H1 (cell line): ENCODE measurements around the gene TAL2. TPM values are rescaled to one million over a fixed set of nuclear protein-coding genes. Genes with fewer than 3 reads are reported as not detected.

Experiments used
- CTCF ChIA-PET: fragments of 300-600 bp; sonication (Branson Sonifier 250); formaldehyde crosslinking; loops from one replicate; lab custom pipeline; 2021; ENCODE audit not compliant: partially characterized antibody; lab: Charles Lee
- POLR2A ChIA-PET: fragments of 300-600 bp; sonication (Branson Sonifier 250); formaldehyde crosslinking; loops from one replicate; lab custom pipeline; 2021; ENCODE audit warnings: inconsistent platforms; ENCODE audit not compliant: partially characterized antibody; lab: Charles Lee
- DNase-seq, 2 experiments: peaks; one replicate each; pipeline versions ENCODE4 v3.0.0 to v3.0.0-alpha.2; 2010 to 2022; ENCODE audit warnings: low spot score in 2 of 2, low read depth in 1 of 2, mixed read lengths in 1 of 2
- FAIRE-seq: peaks from 2 replicates; lab custom pipeline; 2011; peaks lifted over from hg19 to GRCh38; lab: Jason Lieb, UNC
- H2AFZ ChIP-seq: 2 replicates; pipeline ENCODE4 v1.8.1; 2012; ENCODE audit warnings: low read length, inconsistent platforms
- H2AK5ac ChIP-seq: 2 replicates; pipeline ENCODE4 v1.6.1; 2013; ENCODE audit warnings: low read depth, low read length
- H2BK120ac ChIP-seq: replicated peaks from 2 replicates; pipeline ENCODE3; 2013; ENCODE audit warnings: low read depth, low read length, inconsistent platforms
- H2BK12ac ChIP-seq: 2 replicates; pipeline ENCODE4 v1.6.1; 2013; ENCODE audit warnings: low read depth, low read length
- H2BK15ac ChIP-seq: 2 replicates; pipeline ENCODE4 v1.6.1; 2013; ENCODE audit warnings: low read length
- H2BK20ac ChIP-seq: 2 replicates; pipeline ENCODE4 v1.6.1; 2013; ENCODE audit warnings: low read length
- H2BK5ac ChIP-seq: 2 replicates; pipeline ENCODE4 v1.6.1; 2013; ENCODE audit warnings: low read depth, low read length
- H3K14ac ChIP-seq: 2 replicates; pipeline ENCODE4 v1.6.1; 2013; ENCODE audit warnings: inconsistent platforms; ENCODE audit not compliant: insufficient read length
- H3K18ac ChIP-seq: 2 replicates; pipeline ENCODE4 v1.6.1; 2013; ENCODE audit warnings: low read length; ENCODE audit errors: extremely low read depth
- H3K23ac ChIP-seq: 2 replicates; pipeline ENCODE4 v1.6.1; 2013; ENCODE audit warnings: inconsistent platforms; ENCODE audit not compliant: insufficient read length
- H3K23me2 ChIP-seq: 2 replicates; pipeline ENCODE4 v1.6.1; 2013; ENCODE audit warnings: low read depth, low read length
- H3K27ac ChIP-seq: 2 replicates; pipeline ENCODE4 v1.6.1; 2011; ENCODE audit warnings: low read depth, low read length, inconsistent platforms
- H3K27me3 ChIP-seq, 4 experiments: replicated peaks in 1 of 4; 1 replicate in 1 of 4; 2 replicates in 3 of 4; pipeline versions ENCODE4 v1.6.1 to v1.8.1; 2011 to 2013; ENCODE audit warnings: low read length in 3 of 4, mild to moderate bottlenecking in 3 of 4, inconsistent platforms in 2 of 4, mixed read lengths in 2 of 4, moderate library complexity in 1 of 4; ENCODE audit not compliant: control insufficient read depth in 3 of 4, insufficient read depth in 3 of 4; ENCODE audit errors: extremely low read depth in 1 of 4
- H3K36me3 ChIP-seq, 4 experiments: 2 replicates each; pipeline versions ENCODE4 v1.6.1 to v1.8.1; 2011 to 2013; ENCODE audit warnings: mild to moderate bottlenecking in 4 of 4, low read length in 3 of 4, moderate library complexity in 2 of 4, control low read depth in 1 of 4, inconsistent platforms in 1 of 4; ENCODE audit not compliant: insufficient read depth in 4 of 4, control insufficient read depth in 2 of 4
- H3K4ac ChIP-seq: replicated peaks from 2 replicates; pipeline ENCODE3; 2013; ENCODE audit warnings: low read length, low read depth, mixed read lengths, inconsistent platforms; ENCODE audit not compliant: insufficient read length
- H3K4me1 ChIP-seq, 4 experiments: replicated peaks in 1 of 4; 1 replicate in 1 of 4; 2 replicates in 3 of 4; pipeline versions ENCODE4 v1.6.1 to v1.8.1; 2011 to 2013; ENCODE audit warnings: low read length in 3 of 4, inconsistent platforms in 2 of 4, mixed read lengths in 1 of 4; ENCODE audit not compliant: insufficient read depth in 4 of 4, control insufficient read depth in 3 of 4
- H3K4me2 ChIP-seq, 2 experiments: 2 replicates each; pipeline versions ENCODE4 v1.6.1 to v1.8.1; 2011 to 2013; ENCODE audit warnings: low read depth in 2 of 2, low read length in 2 of 2, control low read depth in 1 of 2, inconsistent platforms in 1 of 2, mild to moderate bottlenecking in 1 of 2; ENCODE audit not compliant: insufficient read depth in 1 of 2
- H3K4me3 ChIP-seq, 4 experiments: fragments of 200-600, 300-600 bp in 1 of 4; sonication (generic), shearing (Covaris generic), sonication (Bioruptor Twin) in 1 of 4; 2 replicates each; pipeline versions ENCODE4 v1.5.1 to v1.8.1; 2011 to 2016; ENCODE audit warnings: low read length in 4 of 4, low read depth in 3 of 4, control low read depth in 2 of 4, inconsistent platforms in 2 of 4, mild to moderate bottlenecking in 2 of 4, mixed read lengths in 1 of 4, moderate library complexity in 1 of 4; ENCODE audit not compliant: insufficient read depth in 2 of 4; ENCODE audit errors: extremely low read depth in 1 of 4
- H3K56ac ChIP-seq: replicated peaks from 2 replicates; pipeline ENCODE3; 2013; ENCODE audit warnings: low read depth, mild to moderate bottlenecking, mixed read lengths, low read length, inconsistent platforms; ENCODE audit not compliant: insufficient read length
- H3K79me1 ChIP-seq: 2 replicates; pipeline ENCODE4 v1.6.1; 2013; ENCODE audit warnings: low read depth, low read length, control low read depth
- H3K79me2 ChIP-seq, 2 experiments: 2 replicates each; pipeline versions ENCODE4 v1.6.1 to v1.8.1; 2012 to 2013; ENCODE audit warnings: low read length in 2 of 2, mild to moderate bottlenecking in 2 of 2, inconsistent platforms in 1 of 2; ENCODE audit not compliant: insufficient read depth in 2 of 2, control insufficient read depth in 1 of 2
- H3K9ac ChIP-seq, 4 experiments: replicated peaks in 1 of 4; 1 replicate in 1 of 4; 2 replicates in 3 of 4; pipeline versions ENCODE4 v1.6.1 to v1.8.1; 2011 to 2013; ENCODE audit warnings: low read depth in 3 of 4, low read length in 3 of 4, control low read depth in 2 of 4, mild to moderate bottlenecking in 2 of 4, moderate library complexity in 2 of 4, inconsistent platforms in 1 of 4; ENCODE audit errors: extremely low read depth in 1 of 4
- H3K9me3 ChIP-seq, 2 experiments: 2 replicates each; pipeline versions ENCODE4 v1.6.1 to v1.8.1; 2012 to 2013; ENCODE audit warnings: mild to moderate bottlenecking in 2 of 2, moderate library complexity in 2 of 2, control low read depth in 1 of 2, inconsistent platforms in 1 of 2, low read depth in 1 of 2, low read length in 1 of 2, mixed read lengths in 1 of 2; ENCODE audit not compliant: insufficient read depth in 2 of 2
- H4K20me1 ChIP-seq, 2 experiments: replicated peaks in 1 of 2; 2 replicates each; pipeline versions ENCODE3 to v1.8.1; 2011 to 2013; ENCODE audit warnings: inconsistent platforms in 2 of 2, low read length in 2 of 2, mild to moderate bottlenecking in 1 of 2; ENCODE audit not compliant: insufficient read depth in 2 of 2, control insufficient read depth in 1 of 2
- H4K5ac ChIP-seq: 2 replicates; pipeline ENCODE4 v1.6.1; 2013; ENCODE audit warnings: low read length, low read depth, mixed read lengths, inconsistent platforms; ENCODE audit not compliant: insufficient read length
- H4K8ac ChIP-seq: 2 replicates; pipeline ENCODE4 v1.8.0; 2013; ENCODE audit warnings: mild to moderate bottlenecking, moderate library complexity, low read length, inconsistent platforms; ENCODE audit not compliant: insufficient read depth; ENCODE audit errors: extremely low read depth
- H4K91ac ChIP-seq: replicated peaks from 2 replicates; pipeline ENCODE3; 2013; ENCODE audit warnings: low read length, mixed read lengths, inconsistent platforms; ENCODE audit not compliant: insufficient read length
- ASH2L ChIP-seq: fragments of 200-600, 300-600 bp; sonication (generic); IDR thresholded peaks from one replicate; pipeline ENCODE4 v1.7.1; 2017; ENCODE audit warnings: low read length
- CTBP2 ChIP-seq: IDR thresholded peaks from 2 replicates; pipeline ENCODE4 v1.7.0; 2011; ENCODE audit warnings: borderline replicate concordance, mild to moderate bottlenecking, moderate library complexity, mixed read lengths, low read length; ENCODE audit not compliant: insufficient read depth, insufficient read length
- EZH2 ChIP-seq: fragments of 200-600 bp; sonication (generic); IDR thresholded peaks from 2 replicates; pipeline ENCODE4 v1.7.1; 2012; ENCODE audit warnings: low read depth, mild to moderate bottlenecking, moderate library complexity, low read length, inconsistent platforms; ENCODE audit not compliant: severe bottlenecking
- HDAC2 ChIP-seq, 2 experiments: fragments of 300-600 bp in 1 of 2; sonication (generic) in 1 of 2; IDR thresholded peaks; 2 replicates each; pipeline ENCODE4 v1.6.1; 2011 to 2012; ENCODE audit warnings: low read depth in 2 of 2, low read length in 2 of 2, mild to moderate bottlenecking in 2 of 2, moderate library complexity in 2 of 2, borderline replicate concordance in 1 of 2, inconsistent platforms in 1 of 2
- MAFK ChIP-seq: IDR thresholded peaks from 2 replicates; pipeline ENCODE4 v1.6.1; 2012; ENCODE audit warnings: low read depth, mild to moderate bottlenecking, improper control_type of control experiment, low read length
- NANOG ChIP-seq: IDR thresholded peaks from 2 replicates; pipeline ENCODE4 v1.6.1; 2011; ENCODE audit warnings: low read length, low read depth, mild to moderate bottlenecking, inconsistent platforms; ENCODE audit not compliant: insufficient read depth, poor library complexity, severe bottlenecking
- RNF2 ChIP-seq: fragments of 200-900, 300-1000 bp; sonication (generic); IDR thresholded peaks from 2 replicates; pipeline ENCODE4 v1.7.1; 2016; ENCODE audit warnings: borderline replicate concordance, low read depth, mild to moderate bottlenecking, antibody characterized with exemption, low read length; ENCODE audit not compliant: poor library complexity, severe bottlenecking; ENCODE audit errors: missing control alignments
- TBP ChIP-seq: IDR thresholded peaks from 2 replicates; pipeline ENCODE4 v1.6.1; 2011; ENCODE audit warnings: low read depth, low read length, improper control_type of control experiment
- USF2 ChIP-seq: IDR thresholded peaks from 2 replicates; pipeline ENCODE4 v1.6.1; 2011; ENCODE audit warnings: low read length, improper control_type of control experiment
- ZNF274 ChIP-seq: IDR thresholded peaks from 2 replicates; pipeline ENCODE4 v1.7.0; 2012; ENCODE audit warnings: low read length, borderline replicate concordance; ENCODE audit errors: extremely low read depth
- WGBS, 2 experiments: shearing (Covaris generic) in 1 of 2; methylation state at CpG; one replicate each; pipeline versions ENCODE4 v1.1.6 to v1.1.7; 2013 to 2015; ENCODE audit warnings: low lambda C conversion rate in 2 of 2, mixed read lengths in 2 of 2, inconsistent platforms in 1 of 2, low coverage in 1 of 2, missing lambda C conversion rate in 1 of 2; ENCODE audit not compliant: insufficient replicate concordance in 2 of 2, insufficient coverage in 1 of 2, insufficient read length in 1 of 2; ENCODE audit errors: extremely low coverage in 1 of 2, missing lambda C conversion rate in 1 of 2; 5-methylcytosine and 5-hydroxymethylcytosine counted together
- polyA plus RNA-seq, 7 experiments: library from polyadenylated mRNA; depleted of rRNA in 3 of 7; stranded (reverse) in 5 of 7; unstranded in 2 of 7; fragments of >200 nt in 5 of 7; fragments of 200-250 nt in 2 of 7; gene quantifications; 1 replicate in 5 of 7; 2 replicates in 1 of 7; 4 replicates in 1 of 7; pipeline versions ENCODE4 v1.2.1 to v1.2.3, GENCODE V29; 2011 to 2013; ENCODE audit warnings: missing spikeins in 2 of 7, mixed read lengths in 2 of 7
- total RNA-seq: library from RNA; stranded (reverse); fragmentation: NEBNext Ultra II Directional; extraction: Animal tissue kit (Norgen Biotek cat#: 25700); gene quantifications from 2 replicates; pipeline ENCODE4 v1.2.1, GENCODE V29; 2021

Gene TAL2
- total and polyA plus RNA-seq, 2 of the 8 experiments (the other 6 are each of a cell fraction or from before 2014, with no cell fraction given), result 0.65 to 0.82 TPM

- Histone ChIP-seq H4K20me1 (no peaks in the 10 kb centered on the region), H3K9me3 (no peaks in the 10 kb centered on the region), H3K4me3 (no peak overlapping the region), H2BK20ac (no peak overlapping the region), H3K14ac (no peak overlapping the region), H2AFZ (no peak overlapping the region), H2BK5ac (no peak overlapping the region), H3K56ac (no peak overlapping the region), H3K23me2 (no peaks in the 10 kb centered on the region), H3K27me3 (no peaks in the 10 kb centered on the region), H2AK5ac (no peak overlapping the region), H3K79me1 (no peaks in the 10 kb centered on the region), H4K91ac (no peak overlapping the region), H2BK15ac (no peak overlapping the region), H3K23ac (no peak overlapping the region), H3K4ac (no peak overlapping the region), H4K8ac (no peak overlapping the region), H3K4me1 (no peaks in the 10 kb centered on the region), H2BK12ac (no peak overlapping the region), H3K36me3 (no peaks in the 10 kb centered on the region), H3K9ac (no peak overlapping the region), H4K5ac (no peak overlapping the region), H3K4me2 (no peak overlapping the region), H3K79me2 (no peaks in the 10 kb centered on the region), H3K27ac (no peak overlapping the region), H3K18ac (no peak overlapping the region), H2BK120ac (no peak overlapping the region)
- DNase-seq, result no peak
- CTCF ChIA-PET, result interaction anchor here (0.6 to 8.0 kb wide), 23 partner anchors 8 to 973 kb away, joined by 3 to 70 read pairs (median 4); no protein-coding TSS in a partner anchor
- peak; percentile 57 for FAIRE-seq
- WGBS, 2 experiments, result 77% methylated on average over 4 of the region's 4 CpGs; no CpG with 5 or more reads in 1 of the 2 experiments
- POLR2A ChIA-PET, result no interaction called here
- TF ChIP-seq ZNF274 (no peak), USF2 (no peak), TBP (no peak), NANOG (no peak), RNF2 (no peak), HDAC2 (IDR thresholded peaks at IDR 0.05; ENCODE audit: borderline replicate concordance in 1 of 2, low read depth in 2 of 2, low read length in 2 of 2) (no peak), MAFK (no peak), ASH2L (no peak), EZH2 (no peak), CTBP2 (no peak)
These were observed 24.4 kb upstream of the TAL2 start for GRCh38 chr9:105637787-105638395.
